Duodenal mucosa (tissue), 2 donors: Measurements from ENCODE around the gene NSMCE3.
"Not testable (repeated sequence)": the region's sequence is repeated elsewhere in the genome, so short reads cannot be mapped to it uniquely, and the experiment has no call there.

ENCODE experiments used
- H3K27ac ChIP-seq: one replicate; pipeline ENCODE4 v1.7.0; 2013; ENCODE audit warnings: low read depth, low read length
- H3K27me3 ChIP-seq, 2 donors: one replicate each; pipeline ENCODE4 v1.7.0; 2013; ENCODE audit warnings: low read length in 2 of 2, control low read depth in 1 of 2; ENCODE audit not compliant: insufficient read depth in 2 of 2, control insufficient read depth in 1 of 2
- H3K36me3 ChIP-seq, 2 donors: one replicate each; pipeline ENCODE4 v1.7.0; 2013; ENCODE audit warnings: low read length in 2 of 2, control low read depth in 1 of 2; ENCODE audit not compliant: insufficient read depth in 2 of 2, control insufficient read depth in 1 of 2
- H3K4me1 ChIP-seq, 2 donors: one replicate each; pipeline ENCODE4 v1.7.0; 2013; ENCODE audit warnings: low read length in 2 of 2, control low read depth in 1 of 2; ENCODE audit not compliant: insufficient read depth in 2 of 2, control insufficient read depth in 1 of 2
- H3K4me3 ChIP-seq, 2 donors: one replicate each; pipeline ENCODE4 v1.7.0; 2013; ENCODE audit warnings: low read length in 2 of 2, low read depth in 1 of 2
- H3K9ac ChIP-seq, 2 donors: one replicate each; pipeline ENCODE4 v1.7.0; 2013; ENCODE audit warnings: low read length in 2 of 2, low read depth in 1 of 2
- H3K9me3 ChIP-seq, 2 donors: one replicate each; pipeline ENCODE4 v1.7.0; 2013; ENCODE audit warnings: low read length in 2 of 2, control low read depth in 1 of 2; ENCODE audit not compliant: control insufficient read depth in 1 of 2

Gene NSMCE3

GRCh38 chr15:29244544-29244943 is 25.1 kb downstream of the NSMCE3 start:
- H3K36me3 ChIP-seq, result no peaks in the 10 kb centered on the region
- H3K27me3 ChIP-seq, result no peaks in the 10 kb centered on the region
- no peak overlapping the region for H3K9ac ChIP-seq
- H3K4me3 ChIP-seq, result no peak overlapping the region
- H3K9me3 ChIP-seq, result no peaks in the 10 kb centered on the region
- H3K4me1 ChIP-seq, result no peaks in the 10 kb centered on the region
- no peak overlapping the region for H3K27ac ChIP-seq

DNA sequence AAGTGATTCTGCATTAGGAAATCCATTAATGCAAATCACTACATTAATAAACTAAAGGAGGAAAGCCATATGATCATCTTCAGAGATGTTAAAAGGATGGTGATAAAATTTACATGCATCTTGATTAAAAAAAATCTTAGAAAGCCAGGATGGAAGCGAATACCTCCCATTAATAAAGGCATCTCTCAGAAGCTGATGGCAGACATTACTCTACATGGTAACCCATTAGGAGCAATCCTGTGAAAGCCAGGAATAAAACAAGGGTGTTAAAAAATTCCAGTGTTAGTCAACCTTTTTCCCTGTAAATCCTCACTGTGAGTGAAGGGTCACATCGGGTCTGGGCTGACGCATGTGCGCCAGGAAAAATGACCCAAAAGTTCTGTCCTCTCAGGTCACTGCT is 25.5 kb downstream of the NSMCE3 start:
- Histone ChIP-seq H3K4me3 (no peak overlapping the region), H3K4me1 (no peaks in the 10 kb centered on the region), H3K27ac (no peak overlapping the region), H3K27me3 (no peaks in the 10 kb centered on the region), H3K9me3 (no peaks in the 10 kb centered on the region), H3K9ac (no peak overlapping the region), H3K36me3 (no peaks in the 10 kb centered on the region)

- H3K36me3 ChIP-seq, result no peaks in the 10 kb centered on the region
- H3K9me3 ChIP-seq, result no peaks in the 10 kb centered on the region
- no peak overlapping the region for H3K27ac ChIP-seq
- H3K4me3 ChIP-seq, result no peak overlapping the region
- H3K4me1 ChIP-seq, result no peaks in the 10 kb centered on the region
- no peak overlapping the region for H3K9ac ChIP-seq
- H3K27me3 ChIP-seq, result no peaks in the 10 kb centered on the region
Observed at GRCh38 chr15:29242456-29243242, 27.0 kb downstream of the NSMCE3 start.

DNA sequence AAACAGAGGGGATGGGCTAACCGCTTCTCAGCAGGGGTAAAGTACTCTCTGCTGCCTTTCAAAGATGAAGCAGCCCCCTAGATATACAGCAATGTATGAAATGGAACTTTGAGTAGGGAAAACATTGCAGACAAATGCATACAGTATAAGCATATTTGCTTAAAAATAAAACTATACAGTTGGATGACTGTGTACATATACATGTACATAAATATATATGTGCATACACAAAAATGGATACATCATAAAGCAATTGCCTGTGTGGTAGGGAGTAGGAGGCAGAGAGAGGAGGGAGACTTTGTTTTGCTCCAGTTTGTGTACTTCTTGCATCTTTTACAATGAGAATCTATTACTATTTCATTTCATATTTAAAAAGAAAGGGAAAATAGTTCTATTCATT is 28.4 kb downstream of the NSMCE3 start:
- H3K36me3 ChIP-seq, result no peaks in the 10 kb centered on the region
- no peaks in the 10 kb centered on the region for H3K27me3 ChIP-seq
- no peaks in the 10 kb centered on the region for H3K4me1 ChIP-seq
- H3K9me3 ChIP-seq, result no peaks in the 10 kb centered on the region
- H3K4me3 ChIP-seq, result no peak overlapping the region
- H3K27ac ChIP-seq, result no peak overlapping the region
- no peak overlapping the region for H3K9ac ChIP-seq

DNA sequence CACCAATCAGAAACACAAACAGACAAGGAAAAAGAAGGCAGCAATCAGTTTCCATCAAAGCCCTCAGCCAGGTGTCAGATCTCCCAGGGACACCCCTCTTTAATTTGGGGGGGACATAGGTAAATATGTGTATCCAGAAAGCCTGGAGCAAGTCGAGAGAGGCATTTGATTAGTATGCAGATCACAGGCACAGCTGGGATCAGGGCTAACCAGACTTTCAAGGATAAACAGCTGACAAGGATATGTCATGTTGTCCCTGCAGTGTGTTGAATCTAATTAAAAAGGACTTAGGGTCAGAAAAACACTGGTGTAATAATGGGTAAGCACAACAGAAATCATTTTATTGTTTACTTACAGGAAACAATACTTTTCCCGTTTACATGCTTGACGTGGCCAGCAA is 30.2 kb downstream of the NSMCE3 start:
- Histone ChIP-seq H3K4me1 (no peaks in the 10 kb centered on the region), H3K9me3 (no peaks in the 10 kb centered on the region), H3K27me3 (no peaks in the 10 kb centered on the region), H3K9ac (no peak overlapping the region), H3K4me3 (no peak overlapping the region), H3K27ac (no peak overlapping the region), H3K36me3 (no peaks in the 10 kb centered on the region)

DNA sequence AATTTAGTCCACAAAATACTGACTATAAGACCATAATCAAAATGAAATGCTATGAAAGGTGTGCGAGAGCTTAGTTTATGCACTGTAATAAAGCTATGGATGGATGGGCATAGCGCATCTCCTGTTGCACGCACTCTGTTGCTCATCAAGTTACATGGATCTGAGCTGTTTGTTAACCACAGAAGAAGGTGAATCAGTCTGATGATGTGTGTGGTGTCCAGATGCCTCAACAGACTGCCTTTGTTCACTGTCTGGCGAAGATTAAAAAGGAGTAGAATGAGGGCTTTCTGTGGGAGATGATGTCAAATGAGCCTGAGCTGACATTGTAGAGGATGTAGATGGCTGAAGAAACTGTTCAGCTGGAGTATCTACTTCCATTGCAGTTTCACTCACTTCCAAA is 36.1 kb downstream of the NSMCE3 start:
- Histone ChIP-seq H3K4me1 (no peaks in the 10 kb centered on the region), H3K27me3 (no peaks in the 10 kb centered on the region), H3K9ac (no peak overlapping the region), H3K9me3 (no peaks in the 10 kb centered on the region), H3K36me3 (no peaks in the 10 kb centered on the region), H3K4me3 (no peak overlapping the region), H3K27ac (no peak overlapping the region)

- no peak overlapping the region for H3K4me3 ChIP-seq
- H3K27me3 ChIP-seq, result no peaks in the 10 kb centered on the region
- H3K36me3 ChIP-seq, result no peaks in the 10 kb centered on the region
- no peak overlapping the region for H3K9ac ChIP-seq
- H3K4me1 ChIP-seq, result no peaks in the 10 kb centered on the region
- no peaks in the 10 kb centered on the region for H3K9me3 ChIP-seq
- H3K27ac ChIP-seq, result no peak overlapping the region
Observed at GRCh38 chr15:29226436-29227208, 43.0 kb downstream of the NSMCE3 start.

DNA sequence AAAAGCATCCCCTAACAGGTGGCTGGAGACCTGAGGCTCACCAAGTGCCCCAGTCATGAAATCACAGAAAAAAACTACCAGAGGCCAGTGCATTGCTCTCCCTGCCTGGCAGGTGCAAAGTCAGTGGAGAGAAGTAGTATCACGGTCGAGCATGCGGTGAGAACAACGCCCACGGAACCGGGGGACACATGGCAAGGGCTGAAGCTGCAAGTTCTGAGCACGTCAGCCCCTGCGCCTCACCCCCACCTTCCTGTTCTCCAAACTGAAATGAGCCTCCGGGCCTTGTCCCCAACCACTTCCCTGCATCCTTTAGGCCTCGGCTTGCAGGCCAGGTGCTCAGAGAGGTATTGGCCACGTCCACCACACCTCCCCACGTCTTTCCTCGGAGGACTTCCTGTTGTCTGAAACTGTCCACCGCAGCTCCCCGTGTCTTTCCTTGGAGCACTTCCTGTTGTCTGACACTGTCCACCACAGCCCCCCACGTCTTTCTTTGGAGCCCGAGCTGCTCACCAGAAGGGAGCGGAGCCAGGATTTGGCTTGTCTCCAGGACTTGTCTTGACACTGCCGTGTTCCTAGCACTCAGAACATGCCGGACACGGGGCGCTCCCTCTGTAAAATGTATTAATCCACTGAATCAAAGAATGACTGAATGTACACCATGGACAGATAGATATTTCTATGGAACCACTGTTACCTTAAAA is 43.9 kb downstream of the NSMCE3 start:
- Histone ChIP-seq H3K27ac (no peak overlapping the region), H3K27me3 (no peaks in the 10 kb centered on the region), H3K4me3 (no peak overlapping the region), H3K4me1 (no peaks in the 10 kb centered on the region), H3K9me3 (no peaks in the 10 kb centered on the region), H3K36me3 (no peaks in the 10 kb centered on the region), H3K9ac (no peak overlapping the region)

- not testable (repeated sequence) for H3K9ac ChIP-seq, H3K27ac ChIP-seq, H3K9me3 ChIP-seq, H3K4me1 ChIP-seq, H3K36me3 ChIP-seq, H3K27me3 ChIP-seq, H3K4me3 ChIP-seq
Observed at GRCh38 chr15:29224987-29225363, 44.6 kb downstream of the NSMCE3 start.

DNA sequence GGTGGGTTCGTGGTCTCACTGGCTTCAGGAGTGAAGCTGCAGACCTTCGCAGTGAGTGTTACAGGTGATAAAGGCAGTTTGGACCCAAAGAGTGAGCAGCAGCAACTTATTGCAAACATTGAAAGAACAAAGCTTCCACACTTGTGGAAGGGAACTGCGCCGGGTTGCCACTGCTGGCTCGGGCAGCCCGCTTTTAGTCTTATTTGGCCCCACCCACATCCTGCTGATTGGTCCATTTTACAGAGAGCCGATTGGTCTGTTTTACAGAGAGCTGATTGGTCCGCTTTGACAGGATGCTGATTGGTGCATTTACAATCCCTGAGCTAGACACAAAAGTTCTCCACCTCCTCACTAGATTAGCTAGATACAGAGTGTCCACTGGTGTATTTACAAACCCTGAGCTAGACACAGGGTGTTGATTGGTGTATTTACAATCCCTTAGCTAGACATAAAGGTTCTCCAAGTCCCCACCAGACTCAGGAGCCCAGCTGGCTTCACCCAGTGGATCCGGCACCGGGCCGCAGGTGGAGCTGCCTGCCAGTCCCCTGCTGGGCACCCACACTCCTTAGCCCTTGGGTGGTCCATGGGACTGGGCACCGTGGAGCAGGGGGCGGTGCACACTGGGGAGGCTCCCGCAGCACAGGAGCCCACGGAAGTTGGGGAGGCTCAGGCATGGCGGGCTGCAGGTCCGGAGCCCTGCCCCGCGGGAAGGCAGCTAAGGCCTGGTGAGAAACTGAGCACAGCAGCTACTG is 45.2 kb downstream of the NSMCE3 start:
- H3K9ac ChIP-seq, H3K4me3 ChIP-seq, H3K9me3 ChIP-seq, H3K4me1 ChIP-seq, H3K36me3 ChIP-seq, H3K27me3 ChIP-seq, H3K27ac ChIP-seq: not testable (repeated sequence)
